ENCODE data around the gene PDZD4.

Gene PDZD4

GRCh38 chrX:153867671-153868070, 37.3 kb upstream of the PDZD4 start:
- no peak for DNase-seq

DNA sequence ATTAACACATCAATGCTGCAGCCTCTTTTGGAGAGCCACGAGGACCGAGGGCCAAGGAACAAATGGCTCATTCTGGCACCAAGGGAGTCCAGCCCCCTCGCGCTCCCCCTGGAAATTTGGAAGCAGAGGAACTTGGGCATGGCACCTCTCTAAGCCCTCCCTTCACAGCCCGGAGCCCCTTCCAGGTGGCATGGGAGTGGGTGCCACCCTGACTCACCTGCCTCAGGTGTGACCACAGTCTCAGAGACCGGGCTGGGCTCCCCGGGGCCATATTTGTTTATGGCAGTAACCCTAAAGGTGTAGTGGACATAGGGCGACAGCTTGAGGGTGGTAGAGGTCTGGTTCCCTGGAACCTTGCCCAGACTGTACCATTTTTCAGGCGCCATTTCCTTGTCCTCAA, 36.8 kb upstream of the PDZD4 start:
- DNase-seq: no peak

DNA sequence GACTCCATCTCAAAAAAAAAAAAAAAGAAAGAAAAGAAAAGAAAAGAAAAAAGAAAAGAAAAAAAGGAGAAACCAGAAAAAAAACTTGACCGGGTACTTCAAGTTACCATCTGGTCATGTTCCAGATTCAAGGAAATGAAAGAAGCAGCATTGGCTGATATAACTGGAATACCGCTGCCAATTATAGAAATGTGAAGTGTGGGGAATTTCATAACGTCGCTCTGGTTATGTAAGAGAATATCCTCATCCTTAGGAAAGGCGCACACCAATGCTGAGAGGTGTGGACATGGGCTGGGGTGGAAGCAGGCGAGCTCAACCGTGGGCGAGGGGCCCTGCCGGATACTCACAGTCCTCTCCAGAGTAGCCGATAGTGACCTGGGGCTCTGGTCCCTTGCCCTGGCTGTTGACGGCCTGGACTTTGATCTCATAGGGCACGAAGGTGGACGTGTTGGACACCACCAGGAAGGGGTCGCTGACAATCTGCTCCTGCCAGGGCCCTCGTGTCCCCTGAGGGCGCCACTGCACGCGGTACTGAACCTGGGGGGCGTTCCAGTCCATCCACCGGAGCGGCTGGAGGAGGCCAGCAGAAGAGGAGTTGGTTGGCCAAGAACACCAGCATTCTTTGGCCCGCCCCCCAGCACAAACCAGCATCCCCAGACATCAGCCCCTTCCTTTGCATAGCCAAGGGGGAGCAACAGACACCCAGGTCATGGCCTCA, 36.1 kb upstream of the PDZD4 start:
- DNase-seq: no peak

DNA sequence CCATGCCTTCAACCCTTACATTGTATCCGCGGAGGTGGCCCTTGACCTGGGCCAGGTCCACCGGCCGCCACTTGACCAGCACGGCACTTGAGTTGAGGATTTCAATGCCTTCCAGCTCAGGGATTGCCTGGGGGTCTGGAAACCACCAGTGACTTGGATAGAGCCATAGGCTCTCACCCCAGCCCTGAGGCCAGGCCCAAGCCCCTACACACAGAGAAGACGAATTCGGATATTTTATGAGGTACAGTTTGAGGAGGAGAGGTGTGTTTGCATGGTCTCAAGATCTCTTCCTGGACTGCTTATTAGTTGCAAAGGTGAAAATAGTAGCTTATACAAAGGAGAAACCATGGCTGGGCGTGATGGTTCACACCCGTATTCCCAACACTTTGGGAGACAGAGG, 35.3 kb upstream of the PDZD4 start:
- DNase-seq: no peak

GRCh38 chrX:153865321-153865580, 34.9 kb upstream of the PDZD4 start:
- DNase-seq: no peak

DNA sequence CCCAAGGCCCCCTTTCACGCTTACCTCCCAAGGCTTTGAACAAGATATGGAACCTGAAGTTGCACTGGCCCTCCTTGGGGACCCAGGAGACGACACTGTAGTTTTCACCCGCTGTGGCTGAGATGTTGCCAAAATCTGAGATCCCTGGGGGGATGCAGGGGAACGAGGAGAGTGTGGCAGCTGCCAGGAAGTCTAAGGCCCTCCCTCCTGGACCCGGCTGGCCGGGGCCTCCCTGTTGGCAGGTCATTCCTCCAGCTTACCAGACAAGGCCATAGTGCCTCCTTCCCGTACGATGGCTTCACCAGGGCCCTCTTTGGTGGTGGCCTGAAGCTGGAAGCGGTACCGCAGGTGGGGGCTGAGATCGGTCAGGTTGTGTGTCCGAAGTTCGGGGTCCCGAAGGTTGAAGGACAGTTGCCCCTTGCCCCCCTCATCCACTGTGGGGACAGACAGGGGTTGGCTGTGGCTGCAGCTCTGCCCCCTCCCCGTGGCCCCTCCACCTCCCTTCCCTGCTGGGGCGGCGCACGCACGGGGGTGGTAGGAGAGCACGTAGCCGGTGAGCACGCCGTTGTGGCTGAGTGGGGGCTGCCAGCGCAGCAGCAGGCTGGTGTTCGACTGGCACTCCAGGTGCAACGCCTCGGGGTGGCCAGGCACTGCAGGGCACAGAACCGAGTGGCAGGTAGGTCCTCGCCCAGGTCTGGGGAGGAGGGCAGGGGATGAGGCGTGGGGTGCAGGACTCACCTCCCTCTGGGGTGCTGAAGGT, 34.4 kb upstream of the PDZD4 start:
- no peak for DNase-seq

DNA sequence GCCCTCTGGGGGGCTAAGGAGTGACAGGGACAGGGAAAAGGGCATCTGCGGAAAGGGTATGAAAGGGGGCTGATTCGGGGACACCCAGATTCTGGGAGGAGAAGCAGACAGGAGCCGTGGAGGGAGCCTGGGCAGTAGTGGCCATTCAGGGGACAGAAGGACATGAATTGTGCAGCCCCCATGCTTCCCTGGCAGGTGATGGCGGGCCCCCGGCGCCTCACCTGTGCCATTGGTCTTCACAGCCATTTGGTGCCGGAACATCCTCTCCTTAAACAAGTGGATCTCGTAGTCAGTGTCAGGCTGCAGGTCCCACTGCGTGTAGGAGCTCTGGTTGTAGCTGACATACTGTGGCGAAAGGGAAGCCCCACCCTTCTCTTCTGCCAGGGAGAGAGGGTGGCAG, 33.8 kb upstream of the PDZD4 start:
- DNase-seq: no peak

DNA sequence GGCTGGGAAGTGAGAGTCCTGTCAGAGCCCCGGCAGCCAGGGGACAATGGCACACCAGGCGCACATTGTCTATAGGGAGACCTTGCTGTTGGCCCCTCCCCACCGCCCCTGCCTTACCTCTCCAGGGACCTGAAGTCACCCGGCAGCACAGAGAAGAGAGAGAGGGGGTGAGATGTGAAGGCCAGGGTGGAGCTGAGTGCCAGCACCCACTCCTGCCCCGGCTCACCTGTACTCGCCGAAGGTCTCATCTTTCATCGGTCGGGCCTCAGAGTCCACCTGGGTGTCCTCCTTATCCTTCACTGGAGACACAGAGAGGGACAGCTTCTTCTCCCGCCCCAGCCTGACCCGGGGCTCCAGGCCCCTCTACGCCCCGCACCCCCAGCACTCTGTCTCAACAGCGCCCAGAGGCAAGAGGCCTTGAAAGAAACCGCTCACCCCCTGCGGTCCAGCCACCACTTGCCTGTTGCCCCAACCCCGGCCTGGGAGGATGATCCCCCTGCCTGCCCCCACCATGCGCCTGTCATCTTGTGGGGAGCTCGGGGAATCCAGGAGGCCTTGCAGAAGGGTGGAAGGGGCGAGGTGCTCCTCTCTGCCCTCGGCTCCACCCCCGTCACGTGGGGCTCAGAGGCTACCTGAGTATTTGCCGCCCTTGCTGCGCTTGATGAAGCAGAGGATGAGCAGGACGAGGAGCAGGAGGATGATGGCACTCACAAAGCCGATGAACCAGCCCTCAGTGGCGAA, 33.1 kb upstream of the PDZD4 start:
- DNase-seq: no peak

DNA sequence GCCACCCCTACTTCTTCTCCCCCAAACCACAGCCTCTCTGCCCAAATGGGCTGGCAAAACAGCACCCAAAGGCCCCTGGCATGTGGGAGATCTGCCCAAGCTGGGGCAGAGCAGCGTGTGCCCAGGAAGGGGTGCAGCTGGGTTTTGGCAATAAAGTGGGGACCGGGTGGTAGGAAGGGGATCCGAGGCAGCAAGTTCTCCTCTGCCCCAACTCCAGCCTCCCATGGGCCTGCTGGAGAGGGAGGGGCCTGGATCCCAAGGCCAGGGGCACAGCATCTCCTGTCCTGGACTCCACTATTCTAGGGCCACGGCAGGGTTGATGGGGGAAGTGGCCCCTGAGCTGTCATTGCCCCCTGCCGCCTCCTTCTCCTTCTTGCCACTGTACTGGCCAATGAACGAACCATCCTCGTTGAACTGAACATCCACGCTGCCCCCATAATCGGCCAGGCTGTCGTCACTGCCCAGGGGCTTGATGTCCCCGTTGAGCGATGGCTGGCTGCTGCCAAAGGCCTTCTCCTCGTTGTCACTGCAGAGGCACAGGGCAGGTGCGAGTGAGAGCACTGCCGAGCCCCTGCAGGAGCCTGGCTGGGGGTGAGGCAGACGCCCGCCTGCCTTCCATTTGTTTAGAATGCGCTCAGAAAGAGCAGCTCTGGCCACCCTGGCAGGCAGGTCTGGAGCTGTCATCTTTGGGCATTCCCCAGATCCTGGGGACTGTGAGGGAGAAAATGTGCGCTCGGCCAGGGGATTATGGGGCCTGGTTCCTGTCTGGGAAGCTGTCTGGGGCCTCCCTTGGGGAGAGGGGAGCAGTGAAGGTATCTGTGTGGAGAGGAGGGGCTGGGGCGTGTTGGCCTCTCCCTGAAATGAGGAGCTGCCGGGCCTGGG, 32.3 kb upstream of the PDZD4 start:
- no peak for DNase-seq

DNA sequence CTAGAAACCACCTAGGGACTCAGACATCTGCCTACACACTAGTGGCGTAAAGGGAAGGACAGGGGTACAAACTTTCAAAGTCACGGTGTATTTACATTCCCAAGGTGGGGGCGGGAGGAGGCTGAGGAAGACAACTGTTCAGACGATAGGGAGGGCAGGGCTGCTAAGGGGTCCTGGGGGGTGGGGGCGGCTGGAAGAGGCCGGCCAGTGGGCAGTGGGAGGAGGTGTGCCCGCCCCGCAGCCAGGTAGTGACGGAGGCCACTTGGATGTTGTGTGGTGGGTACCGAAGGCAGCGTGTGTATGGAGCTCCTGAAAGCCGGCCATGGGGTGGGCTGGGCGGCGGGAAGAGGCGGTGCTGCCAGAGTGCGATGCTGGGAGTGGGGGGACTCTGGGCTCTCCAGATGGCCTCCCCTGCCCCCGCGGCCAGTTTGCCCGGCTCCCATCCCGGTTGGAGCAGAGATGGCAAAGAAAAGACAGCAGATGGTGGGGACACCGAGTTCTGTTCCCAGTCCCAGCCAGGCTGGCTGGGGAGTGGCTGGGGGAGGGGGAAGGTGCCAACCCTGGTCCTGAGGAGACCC, 31.5 kb upstream of the PDZD4 start:
- DNase-seq: no peak

DNA sequence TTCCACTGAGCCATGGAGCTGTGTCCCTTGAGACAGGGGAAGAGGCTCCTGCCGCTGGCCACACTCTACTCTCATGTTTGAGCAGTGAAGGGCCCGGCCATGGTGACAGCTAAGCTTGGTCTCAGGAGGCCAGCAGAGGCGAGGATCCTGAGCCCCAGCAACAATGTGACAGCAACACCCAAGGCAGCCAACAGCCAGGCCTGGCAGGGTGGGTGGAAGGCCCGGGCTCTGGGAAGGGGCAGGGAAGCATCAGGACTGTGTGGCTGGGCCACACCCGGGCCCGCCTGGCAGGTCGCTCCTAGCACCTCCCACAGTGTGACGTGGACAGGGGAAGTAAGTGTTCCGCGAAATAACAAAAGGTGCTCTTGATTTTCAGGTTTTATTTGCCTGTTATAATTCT, 30.8 kb upstream of the PDZD4 start:
- DNase-seq: no peak

GRCh38 chrX:153857348-153857903, 27.1 kb upstream of the PDZD4 start:
- no peak for DNase-seq

GRCh38 chrX:153854702-153855101, 24.4 kb upstream of the PDZD4 start:
- DNase-seq: no peak

GRCh38 chrX:153853902-153854267, 23.5 kb upstream of the PDZD4 start:
- no peak for DNase-seq

DNA sequence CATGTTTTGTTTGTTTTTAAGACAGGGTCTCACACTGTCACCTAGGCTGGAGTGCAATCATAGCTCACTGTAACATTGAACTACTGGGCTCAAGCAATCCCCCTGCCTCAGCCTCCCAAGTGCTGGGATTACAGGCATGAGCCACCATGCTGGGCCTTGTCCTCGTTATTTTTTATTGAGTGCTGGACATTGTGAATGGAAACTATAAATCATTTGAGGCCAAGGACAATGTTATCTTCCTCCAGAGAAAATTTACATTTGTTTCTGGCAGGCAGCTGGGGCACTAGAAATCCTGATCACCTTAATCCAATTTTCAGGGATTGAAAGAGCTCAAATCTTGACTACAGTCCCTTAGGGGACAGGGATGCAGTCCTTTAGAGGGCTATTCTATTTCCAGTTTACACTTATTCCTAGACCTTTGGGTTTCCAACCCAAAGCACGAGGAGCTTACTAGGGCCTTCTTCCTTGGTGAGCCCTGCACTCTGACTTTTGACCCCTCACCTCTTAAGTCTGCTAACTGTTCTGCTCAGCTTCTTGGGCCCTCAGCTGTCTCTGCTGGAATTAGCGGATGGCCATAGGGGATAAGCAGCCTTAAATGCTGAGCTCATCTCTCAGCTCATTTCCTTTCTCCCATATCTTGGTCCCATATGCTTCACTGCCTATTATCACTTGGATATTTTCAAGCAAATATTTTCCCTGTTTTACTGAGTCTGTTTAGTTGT, 23.0 kb upstream of the PDZD4 start:
- no peak for DNase-seq

DNA sequence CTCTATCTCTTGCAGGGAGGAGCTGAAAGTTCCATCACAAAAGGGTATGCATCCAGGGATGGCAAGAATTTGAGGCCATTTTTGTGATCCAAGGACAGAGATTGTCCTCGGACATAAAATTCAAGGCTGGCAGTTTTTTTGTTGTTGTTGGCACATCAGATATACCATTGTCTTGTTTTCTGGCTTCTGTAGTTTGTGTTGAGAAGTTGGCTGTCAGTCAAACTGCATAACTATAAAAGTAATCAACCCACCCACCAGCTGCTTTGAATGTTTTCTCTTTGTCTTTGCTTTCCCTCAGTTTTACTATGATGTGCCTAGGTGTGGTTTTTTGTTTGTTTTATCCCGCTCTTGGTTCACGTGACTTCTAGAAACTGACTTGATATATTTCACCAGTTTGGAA, 21.6 kb upstream of the PDZD4 start:
- no peak for DNase-seq

- no peak for DNase-seq
Observed at GRCh38 chrX:153848325-153848724, 18.0 kb upstream of the PDZD4 start.

GRCh38 chrX:153845842-153846241, 15.5 kb upstream of the PDZD4 start:
- no peak for DNase-seq

- no peak for DNase-seq
Observed at GRCh38 chrX:153845195-153845594, 14.9 kb upstream of the PDZD4 start.

DNA sequence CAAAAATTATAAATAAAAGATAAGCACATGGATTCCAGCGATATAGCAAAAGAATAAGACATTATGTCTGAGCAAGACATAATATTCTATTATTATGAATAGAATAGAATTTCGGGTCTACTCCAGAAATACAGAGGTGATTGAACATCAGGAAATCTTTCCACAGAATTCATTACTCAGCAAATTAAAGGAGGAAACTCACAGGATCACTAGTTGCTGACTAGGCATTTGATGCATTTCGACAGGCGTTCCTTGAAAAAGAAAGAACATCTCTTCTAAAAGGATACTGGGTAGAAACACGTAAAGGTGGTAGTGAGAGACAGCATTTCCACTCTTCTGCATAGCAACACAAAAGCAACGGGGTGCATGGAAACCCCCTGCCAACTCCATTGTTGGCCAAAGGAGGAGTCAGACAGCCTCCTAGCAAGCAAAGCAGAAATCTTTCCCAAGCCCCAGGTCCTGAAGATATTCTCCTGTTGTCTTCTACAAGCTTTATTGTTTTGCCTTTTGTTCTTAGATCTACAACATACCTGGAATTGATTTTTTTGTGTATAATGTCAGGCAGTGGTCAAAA, 14.3 kb upstream of the PDZD4 start:
- DNase-seq: no peak

- DNase-seq: no peak
Observed at GRCh38 chrX:153836921-153837320, 6.6 kb upstream of the PDZD4 start.

- DNase-seq: no peak
Observed at GRCh38 chrX:153832728-153833127, 2.4 kb upstream of the PDZD4 start.

Data from NCI-H526 treated with DMSO at 0.1 percent for 48 hours (cell line).